Psoas muscle (tissue), 8 donors: Measurements from ENCODE around the gene IBTK. TPM values are rescaled to one million over a fixed set of nuclear protein-coding genes. Genes with fewer than 3 reads are reported as not detected.

Experiments
- ATAC-seq, 4 donors: fragments of 200-7000 bp; cut with Tn5 transposase; one replicate each; pipeline ENCODE4 v1.9.1; 2020; ENCODE audit warnings: moderate library complexity in 3 of 4, mild to moderate bottlenecking in 2 of 4
- DNase-seq, 2 donors: peaks; one replicate each; pipeline ENCODE4 v3.0.0-alpha.2; 2020
- H3K27ac ChIP-seq: fragments of 200-600 bp; one replicate; pipeline ENCODE4 v1.8.0; 2022
- H3K27me3 ChIP-seq, 3 donors: fragments of 200-600 bp in 1 of 3; one replicate each; pipeline versions ENCODE4 v1.6.1 to v1.8.0; 2013 to 2022; ENCODE audit warnings: low read length in 2 of 3, mild to moderate bottlenecking in 2 of 3, moderate library complexity in 1 of 3; ENCODE audit not compliant: insufficient read depth in 3 of 3
- H3K36me3 ChIP-seq, 2 donors: fragments of 200-600 bp in 1 of 2; one replicate each; pipeline versions ENCODE4 v1.6.1 to v1.8.0; 2013 to 2022; ENCODE audit warnings: low read depth in 1 of 2, mild to moderate bottlenecking in 1 of 2, moderate library complexity in 1 of 2; ENCODE audit not compliant: insufficient read depth in 1 of 2
- H3K4me1 ChIP-seq: fragments of 200-600 bp; one replicate; pipeline ENCODE4 v1.8.0; 2022
- H3K4me3 ChIP-seq: fragments of 200-600 bp; one replicate; pipeline ENCODE4 v1.8.0; 2022; ENCODE audit warnings: mild to moderate bottlenecking
- H3K9me3 ChIP-seq: fragments of 200-600 bp; one replicate; pipeline ENCODE4 v1.8.0; 2022
- WGBS, 3 donors: extraction: QIAGEN DNeasy Blood & Tissue Kit; methylation state at CpG; one replicate each; pipeline versions ENCODE4 v1.1.6 to v1.1.7; 2013; 5-methylcytosine and 5-hydroxymethylcytosine counted together
- intact Hi-C, 2 donors: fragments of 100-400 bp; cut with DNase I; formaldehyde crosslinking; loops; one replicate each; pipeline versions ENCODE4 v1.11.0 to v1.14.2; 2022
- polyA plus RNA-seq, 3 donors: library from polyadenylated mRNA; stranded (reverse); fragments of 200-250 nt; gene quantifications; one replicate each; pipeline ENCODE4 v1.2.3, GENCODE V29; 2013
- total RNA-seq, 4 donors: library from RNA; stranded (reverse); fragmentation: NEBNext Ultra II Directional in 2 of 4; extraction: Animal tissue kit (Norgen Biotek cat#: 25700) in 2 of 4; gene quantifications; one replicate each; pipeline versions ENCODE4 v1.2.1 to v1.2.4, GENCODE V29; 2021 to 2023
- TF ChIP-seq, protein P1 (sequence below): fragments of 200-600 bp; IDR thresholded peaks from one replicate; pipeline ENCODE4 v1.8.0; 2022; ENCODE audit warnings: antibody characterized with exemption
- donor health status: healthy with polysubstance abuse.
- donor health status: DM: no; HTN: no; CAD: no; lungs with moderate emphysema.
- donor health status: Bipolar disorder and iron deficiency.
- donor health status: healthy.
- donor health status: DM: yes; HTN: yes; CAD: no.
- donor health status: DM: no; HTN: no; CAD: no.
- donor health status: DM: no; HTN: no; CAD: no.
- donor health status: DM: yes; HTN: yes; CAD: no.

IBTK gene
- total and polyA plus RNA-seq, 7 donors = 23.8 to 42.8 (median 29.4) TPM

DNA sequence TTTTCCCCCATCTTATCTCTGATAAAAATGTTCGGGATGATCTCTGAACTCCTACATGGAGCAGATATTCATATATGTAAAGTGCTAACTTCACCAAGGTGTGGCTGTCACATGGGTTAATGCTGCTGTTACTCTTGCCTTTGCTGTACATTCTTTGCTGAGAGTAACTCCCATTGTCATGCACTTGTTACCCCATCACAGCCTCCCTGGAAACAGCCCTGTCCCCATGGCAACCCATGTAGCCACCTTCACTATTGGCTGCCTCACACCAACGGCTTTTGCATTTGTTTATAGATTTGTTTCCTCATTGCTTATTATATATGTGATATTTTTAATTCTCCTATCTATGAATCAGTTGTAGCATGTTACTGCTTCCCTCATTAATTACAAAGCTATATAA, 17.3 kb upstream of the IBTK start:
- no peaks in the 10 kb centered on the region for H3K27me3 ChIP-seq
- no peak overlapping the region for H3K27ac ChIP-seq
- no peak for ATAC-seq
- no peaks in the 10 kb centered on the region for H3K36me3 ChIP-seq
- no peaks in the 10 kb centered on the region for H3K4me1 ChIP-seq
- WGBS, 3 donors = 38 to 83% (median 80%) methylated on average over 2 of the region's 2 CpGs
- H3K9me3 ChIP-seq = no peaks in the 10 kb centered on the region
- no peak for DNase-seq
- intact Hi-C loops = no loop called here
- H3K4me3 ChIP-seq = no peak overlapping the region
- TF ChIP-seq, protein P1, sequence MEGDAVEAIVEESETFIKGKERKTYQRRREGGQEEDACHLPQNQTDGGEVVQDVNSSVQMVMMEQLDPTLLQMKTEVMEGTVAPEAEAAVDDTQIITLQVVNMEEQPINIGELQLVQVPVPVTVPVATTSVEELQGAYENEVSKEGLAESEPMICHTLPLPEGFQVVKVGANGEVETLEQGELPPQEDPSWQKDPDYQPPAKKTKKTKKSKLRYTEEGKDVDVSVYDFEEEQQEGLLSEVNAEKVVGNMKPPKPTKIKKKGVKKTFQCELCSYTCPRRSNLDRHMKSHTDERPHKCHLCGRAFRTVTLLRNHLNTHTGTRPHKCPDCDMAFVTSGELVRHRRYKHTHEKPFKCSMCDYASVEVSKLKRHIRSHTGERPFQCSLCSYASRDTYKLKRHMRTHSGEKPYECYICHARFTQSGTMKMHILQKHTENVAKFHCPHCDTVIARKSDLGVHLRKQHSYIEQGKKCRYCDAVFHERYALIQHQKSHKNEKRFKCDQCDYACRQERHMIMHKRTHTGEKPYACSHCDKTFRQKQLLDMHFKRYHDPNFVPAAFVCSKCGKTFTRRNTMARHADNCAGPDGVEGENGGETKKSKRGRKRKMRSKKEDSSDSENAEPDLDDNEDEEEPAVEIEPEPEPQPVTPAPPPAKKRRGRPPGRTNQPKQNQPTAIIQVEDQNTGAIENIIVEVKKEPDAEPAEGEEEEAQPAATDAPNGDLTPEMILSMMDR = no peak

DNA sequence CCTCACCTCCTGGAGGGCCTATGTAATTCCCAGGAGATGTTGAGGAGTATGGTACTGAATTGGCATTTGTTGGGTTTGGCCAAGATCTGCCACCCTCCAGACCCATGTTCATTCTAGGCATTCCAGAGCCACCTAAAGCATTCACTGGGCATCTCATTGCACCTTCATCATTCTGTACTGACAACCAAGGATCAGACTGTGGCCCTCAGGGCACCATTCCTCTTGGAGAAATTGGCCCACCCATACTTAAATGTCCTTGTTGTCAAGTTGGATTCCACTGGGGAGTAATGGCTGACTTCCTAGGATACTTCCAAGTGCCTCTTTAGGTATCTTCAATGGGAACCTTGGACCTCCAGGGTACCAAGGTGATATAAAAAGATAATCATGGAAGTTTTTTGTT, 16.8 kb upstream of the IBTK start:
- DNase-seq = no peak
- Histone ChIP-seq H3K4me3 (no peak overlapping the region), H3K27me3 (no peaks in the 10 kb centered on the region), H3K36me3 (no peaks in the 10 kb centered on the region), H3K4me1 (no peaks in the 10 kb centered on the region), H3K9me3 (no peaks in the 10 kb centered on the region), H3K27ac (no peak overlapping the region)
- ATAC-seq = no peak
- TF ChIP-seq, protein P1 = no peak
- intact Hi-C loops = no loop called here

DNA sequence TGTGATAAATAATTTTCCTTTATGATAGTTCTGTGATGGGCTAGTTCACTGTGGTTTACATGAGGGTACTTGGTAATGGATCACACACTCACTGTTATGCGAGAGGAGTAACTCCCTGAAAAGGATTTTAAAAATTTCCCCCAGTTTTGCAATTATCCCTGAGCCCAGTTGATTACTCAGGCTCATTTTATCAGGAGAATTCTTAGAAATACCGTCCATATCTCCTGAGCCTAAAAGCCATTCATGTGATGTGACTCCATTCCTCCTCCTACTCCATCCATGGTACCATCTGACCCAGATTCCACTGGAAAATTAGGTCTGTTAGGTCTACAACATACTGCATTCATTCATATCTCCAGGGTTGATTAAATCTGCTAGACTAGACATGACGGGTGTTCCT, 16.4 kb upstream of the IBTK start:
- H3K36me3 ChIP-seq = no peaks in the 10 kb centered on the region
- no peaks in the 10 kb centered on the region for H3K4me1 ChIP-seq
- TF ChIP-seq, protein P1 = no peak
- ATAC-seq (no peak), DNase-seq (no peak)
- 91 to 97% (median 92%) methylated on average over 3 of the region's 3 CpGs for WGBS, 3 donors
- H3K4me3 ChIP-seq = no peak overlapping the region
- no peaks in the 10 kb centered on the region for H3K27me3 ChIP-seq
- H3K9me3 ChIP-seq = no peaks in the 10 kb centered on the region
- H3K27ac ChIP-seq = no peak overlapping the region
- intact Hi-C loops = no loop called here

DNA sequence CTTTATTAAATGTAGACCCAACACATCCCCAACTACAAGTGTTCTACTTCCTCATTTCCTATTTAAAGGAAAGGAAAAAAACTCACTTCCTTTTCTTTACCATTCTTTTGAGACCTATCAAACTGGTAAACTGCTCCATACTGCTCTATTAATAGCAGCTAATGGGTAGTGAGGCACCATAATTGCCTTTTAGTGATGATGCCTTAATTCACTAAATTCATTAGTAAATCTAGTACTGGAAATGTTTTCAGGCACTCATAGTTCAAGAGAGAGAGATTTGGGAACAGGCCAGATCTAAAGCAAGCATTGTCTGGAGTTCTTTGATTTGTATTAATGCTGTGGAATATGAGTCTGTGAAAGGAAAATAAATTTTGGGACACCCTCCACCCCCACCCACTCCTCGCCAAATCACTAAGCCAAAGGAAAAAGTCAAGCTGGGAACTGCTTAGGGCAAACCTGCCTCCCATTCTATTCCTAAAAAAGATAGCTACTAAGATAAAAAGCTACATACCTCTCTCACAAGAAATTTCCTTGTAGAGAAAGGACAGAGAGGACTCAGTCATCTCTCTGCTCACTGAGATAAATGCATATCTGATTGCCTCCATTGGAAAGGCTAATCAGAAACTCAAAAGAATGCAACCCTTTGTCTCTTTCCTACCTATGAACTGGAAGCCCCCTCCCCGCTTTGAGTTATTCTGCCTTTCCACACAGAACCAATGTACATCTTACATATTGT, 13.6 kb upstream of the IBTK start:
- ATAC-seq (no peak), DNase-seq (no peak)
- TF ChIP-seq, protein P1 = no peak
- no peaks in the 10 kb centered on the region for H3K4me1 ChIP-seq
- intact Hi-C loops = no loop called here
- H3K36me3 ChIP-seq = no peaks in the 10 kb centered on the region
- 85 to 93% (median 90%) methylated on average over 2 of the region's 2 CpGs for WGBS, 3 donors
- no peak overlapping the region for H3K27ac ChIP-seq
- no peaks in the 10 kb centered on the region for H3K9me3 ChIP-seq
- no peaks in the 10 kb centered on the region for H3K27me3 ChIP-seq
- H3K4me3 ChIP-seq = no peak overlapping the region

DNA sequence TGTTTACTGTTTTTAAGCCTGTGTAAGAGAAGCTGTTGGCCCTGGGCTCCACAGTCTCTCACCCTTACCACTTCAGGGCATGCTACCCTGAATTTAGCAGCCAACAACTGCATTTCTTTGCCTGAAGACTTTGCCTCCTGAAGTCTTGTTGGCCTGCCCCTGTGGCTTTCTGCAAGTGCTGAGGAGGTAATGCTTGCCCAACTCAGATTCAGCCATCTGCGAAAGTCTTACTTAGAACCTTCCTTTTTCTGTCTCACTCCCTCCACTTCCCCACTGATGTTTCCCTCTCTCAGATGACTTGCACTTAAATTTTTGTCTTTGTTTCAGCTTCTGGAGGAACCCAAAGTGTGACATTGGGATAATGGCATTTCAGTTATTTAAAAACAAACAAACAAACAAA, 11.8 kb upstream of the IBTK start:
- Histone ChIP-seq H3K4me3 (no peak overlapping the region), H3K36me3 (no peaks in the 10 kb centered on the region), H3K9me3 (no peaks in the 10 kb centered on the region), H3K27me3 (no peaks in the 10 kb centered on the region), H3K27ac (no peak overlapping the region), H3K4me1 (no peaks in the 10 kb centered on the region)
- WGBS, 3 donors = 90 to 94% (median 90%) methylated on average over 1 of the region's 1 CpG
- TF ChIP-seq, protein P1 = no peak
- no peak for DNase-seq
- ATAC-seq = no peak
- intact Hi-C loops = no loop called here
